GM12891 (cell line): ENCODE measurements around the gene ANO5. TPM values are rescaled to one million over a fixed set of nuclear protein-coding genes. Genes with fewer than 3 reads are reported as not detected.
A peak's percentile ranks its signal among the peaks of the same experiment; 100 is the strongest.

Experiments used
- DNase-seq: peaks from one replicate; pipeline ENCODE4 v3.0.0; 2011; ENCODE audit warnings: low spot score; ENCODE audit not compliant: insufficient read length
- FAIRE-seq: peaks from 2 replicates; lab custom pipeline; 2011; peaks lifted over from hg19 to GRCh38; lab: Jason Lieb, UNC
- PAX5 ChIP-seq: IDR thresholded peaks from 2 replicates; pipeline ENCODE4 v1.6.1; 2011; ENCODE audit warnings: low read length, moderate library complexity, mild to moderate bottlenecking; ENCODE audit not compliant: insufficient read depth, severe bottlenecking
- POLR2A ChIP-seq: IDR thresholded peaks from 2 replicates; pipeline ENCODE4 v1.6.1; 2011; ENCODE audit warnings: low read depth, low read length, control low read depth
- POLR2AphosphoS5 ChIP-seq: IDR thresholded peaks from 2 replicates; pipeline ENCODE4 v1.6.1; 2011; ENCODE audit warnings: low read depth, low read length, control low read depth
- POU2F2 ChIP-seq: IDR thresholded peaks from 2 replicates; pipeline ENCODE4 v1.6.1; 2011; ENCODE audit warnings: low read depth, mild to moderate bottlenecking, control low read depth, low read length, moderate library complexity
- SPI1 ChIP-seq: IDR thresholded peaks from 2 replicates; pipeline ENCODE4 v1.6.1; 2011; ENCODE audit warnings: low read depth, low read length, control low read depth
- TAF1 ChIP-seq: IDR thresholded peaks from 2 replicates; pipeline ENCODE4 v1.6.1; 2011; ENCODE audit warnings: low read depth, low read length, control low read depth
- polyA plus RNA-seq: library from polyadenylated mRNA; unstranded; fragments of >200 nt; gene quantifications from one replicate; pipeline ENCODE4 v1.2.1, GENCODE V29; 2012; ENCODE audit warnings: low read depth, missing spikeins, inconsistent platforms; ENCODE audit not compliant: missing spikeins

Gene ANO5
- polyA plus RNA-seq: 2.6 TPM

- DNase-seq (peak; percentile 42), FAIRE-seq (peak; percentile 78)
- TF ChIP-seq POLR2A: 0 out of 2 replicates have a peak, but pooled peaks have one; percentile 34
- TF ChIP-seq TAF1: 0 out of 2 replicates have a peak, but pooled peaks have one; percentile 10
- TF ChIP-seq PAX5: no peak
Measured at GRCh38 chr11:22192642-22193347, at the start of gene ANO5. ANO5 (plus strand) TSS chr11:22193085; CDS start chr11:22193493, 408 bp downstream.

GRCh38 chr11:22151649-22152197, 41.2 kb upstream of the ANO5 start:
- FAIRE-seq (no peak), DNase-seq (no peak)

GRCh38 chr11:22157531-22157930, 35.4 kb upstream of the ANO5 start:
- TF ChIP-seq POLR2AphosphoS5 (no peak), POLR2A (no peak), POU2F2 (no peak), SPI1 (no peak), TAF1 (no peak), PAX5 (no peak)

More at GRCh38 chr11:22151649-22152197, 41.2 kb upstream of the ANO5 start:
- no peak for TF ChIP-seq PAX5
- no peak for TF ChIP-seq POLR2AphosphoS5
- no peak for TF ChIP-seq POLR2A
- TF ChIP-seq TAF1: no peak
- TF ChIP-seq POU2F2: no peak
- no peak for TF ChIP-seq SPI1

GRCh38 chr11:22161489-22161888, 31.4 kb upstream of the ANO5 start:
- no peak for TF ChIP-seq POU2F2
- no peak for TF ChIP-seq PAX5
- TF ChIP-seq POLR2AphosphoS5: no peak
- no peak for TF ChIP-seq SPI1
- TF ChIP-seq TAF1: no peak
- TF ChIP-seq POLR2A: no peak
- FAIRE-seq: no peak

More at GRCh38 chr11:22157531-22157930, 35.4 kb upstream of the ANO5 start:
- FAIRE-seq (no peak), DNase-seq (no peak)

GRCh38 chr11:22162756-22163155, 30.1 kb upstream of the ANO5 start:
- no peak for DNase-seq
- TF ChIP-seq POU2F2 (no peak), POLR2AphosphoS5 (no peak), PAX5 (no peak), SPI1 (no peak), TAF1 (no peak), POLR2A (no peak)
- FAIRE-seq: no peak

More at GRCh38 chr11:22161489-22161888, 31.4 kb upstream of the ANO5 start:
- no peak for DNase-seq

- FAIRE-seq: peak; percentile 73
- DNase-seq: no peak
- TF ChIP-seq PAX5: no peak
- peak; percentile 85 for TF ChIP-seq SPI1
Measured at GRCh38 chr11:22163394-22163797, 29.5 kb upstream of the ANO5 start.

- FAIRE-seq: no peak
- no peak for TF ChIP-seq TAF1
- no peak for TF ChIP-seq POLR2A
- no peak for TF ChIP-seq SPI1
- TF ChIP-seq PAX5: no peak
- no peak for TF ChIP-seq POLR2AphosphoS5
- no peak for TF ChIP-seq POU2F2
Measured at GRCh38 chr11:22165087-22165486, 27.8 kb upstream of the ANO5 start.

GRCh38 chr11:22165759-22166513, 26.9 kb upstream of the ANO5 start:
- TF ChIP-seq PAX5 (no peak), POLR2AphosphoS5 (no peak), POU2F2 (no peak), SPI1 (no peak), POLR2A (no peak), TAF1 (no peak)
- DNase-seq: no peak
- no peak for FAIRE-seq

More at GRCh38 chr11:22165087-22165486, 27.8 kb upstream of the ANO5 start:
- no peak for DNase-seq

- TF ChIP-seq SPI1 (no peak), PAX5 (no peak), POU2F2 (no peak), TAF1 (no peak), POLR2AphosphoS5 (no peak), POLR2A (no peak)
- DNase-seq: no peak
- FAIRE-seq: no peak
Measured at GRCh38 chr11:22169833-22170232, 23.1 kb upstream of the ANO5 start.
